ENCODE data around the gene NKX6-2.

NKX6-2 gene

GRCh38 chr10:132813001-132813401 lies 27.1 kb upstream of the NKX6-2 start:
- no peak for DNase-seq (ENCODE audit: low read depth in 1 of 2, low spot score in 1 of 2)

DNA sequence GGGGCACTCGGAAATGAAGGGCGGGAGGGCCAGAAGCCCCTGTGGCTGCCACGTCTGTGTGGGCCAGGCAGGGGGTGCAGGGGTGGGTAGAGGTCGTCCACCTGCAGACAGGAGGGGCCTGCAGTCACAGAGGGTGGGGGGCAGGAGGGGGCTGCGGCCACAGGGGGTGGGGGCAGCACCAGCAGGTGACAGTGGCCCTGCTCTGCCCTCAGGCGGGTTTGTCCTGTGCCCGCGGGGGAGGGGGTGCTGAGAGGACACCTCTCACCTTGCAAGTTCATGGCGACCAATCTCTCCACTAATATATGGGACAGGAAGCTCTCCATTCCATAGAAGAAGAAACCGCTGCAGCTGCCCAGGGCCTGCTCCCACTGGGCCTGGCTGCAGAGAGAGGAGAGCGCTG lies 26.6 kb upstream of the NKX6-2 start:
- no peak for DNase-seq (ENCODE audit: low read depth in 1 of 2, low spot score in 1 of 2)

DNA sequence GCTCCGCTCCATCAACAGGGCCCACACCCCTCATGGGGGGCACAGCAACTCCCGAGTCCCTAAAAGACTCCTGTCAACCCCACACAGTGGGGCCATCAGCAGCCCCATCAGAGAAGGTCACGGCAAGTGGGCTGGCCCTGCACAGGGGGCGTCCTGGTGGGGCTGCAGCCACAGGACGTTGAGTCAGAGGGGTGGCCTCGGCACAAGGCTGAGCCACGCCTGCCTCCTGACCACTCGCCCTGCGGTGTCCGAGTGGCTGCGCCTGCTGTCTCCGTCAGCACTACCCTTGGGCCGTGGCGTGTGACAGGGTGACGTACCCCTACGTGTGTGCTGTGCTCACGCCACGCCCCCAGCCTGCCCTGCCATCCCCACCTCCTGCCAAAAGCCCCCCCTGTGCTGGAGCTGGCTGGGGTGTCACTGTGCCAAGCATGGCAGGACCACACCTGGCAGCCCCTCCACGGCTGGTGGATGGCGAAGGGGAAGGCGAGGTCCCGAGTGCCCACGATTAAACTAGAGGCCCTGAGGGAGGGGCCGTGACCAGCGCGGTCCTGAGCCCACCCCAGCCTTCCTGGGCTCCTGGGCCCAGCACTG lies 26.0 kb upstream of the NKX6-2 start:
- no peak for DNase-seq (ENCODE audit: low read depth in 1 of 2, low spot score in 1 of 2)

DNA sequence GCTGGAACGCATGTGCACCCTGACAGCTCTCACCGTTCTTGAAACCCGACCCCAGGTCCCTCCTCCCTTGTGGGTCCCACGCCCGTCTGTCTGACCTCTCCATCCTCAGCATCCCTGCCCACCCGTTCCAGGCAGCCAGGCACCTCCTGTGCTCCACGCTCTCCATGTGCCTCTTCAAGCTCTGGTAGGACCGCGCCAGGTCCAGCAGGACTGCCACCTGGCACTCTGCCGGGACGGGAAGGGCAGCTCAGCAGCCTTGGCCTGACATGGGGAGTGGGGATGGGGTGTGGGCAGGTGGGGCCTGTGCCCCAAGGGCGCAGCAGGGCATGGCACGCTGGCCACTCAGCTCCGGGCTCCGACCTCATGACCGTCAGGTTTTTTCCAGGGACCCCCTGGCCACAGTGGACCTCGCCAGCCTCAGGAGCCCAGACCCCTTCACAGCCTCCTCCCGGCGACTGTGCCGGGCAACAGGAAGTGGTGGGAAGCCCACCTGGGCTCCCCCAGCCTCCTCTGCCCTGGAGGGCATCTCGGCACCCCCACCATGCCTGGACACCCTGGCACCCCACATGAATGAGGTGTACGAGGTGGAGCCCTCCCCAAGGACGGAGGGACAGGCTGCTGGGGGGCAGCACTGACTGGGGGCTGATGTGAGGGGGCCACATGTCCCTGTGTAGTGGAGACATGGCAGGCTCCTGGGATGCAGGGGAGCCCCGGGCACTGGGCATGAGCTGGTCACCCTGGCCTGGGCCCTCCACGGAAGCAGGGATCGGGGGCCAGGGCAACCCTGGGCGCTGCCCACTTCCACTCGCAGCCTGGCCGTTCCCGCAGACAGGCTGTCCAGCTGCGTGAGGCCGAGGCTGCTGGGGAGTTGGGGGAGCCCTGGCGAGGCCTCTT lies 25.1 kb upstream of the NKX6-2 start:
- no peak for DNase-seq (ENCODE audit: low read depth in 1 of 2, low spot score in 1 of 2)

DNA sequence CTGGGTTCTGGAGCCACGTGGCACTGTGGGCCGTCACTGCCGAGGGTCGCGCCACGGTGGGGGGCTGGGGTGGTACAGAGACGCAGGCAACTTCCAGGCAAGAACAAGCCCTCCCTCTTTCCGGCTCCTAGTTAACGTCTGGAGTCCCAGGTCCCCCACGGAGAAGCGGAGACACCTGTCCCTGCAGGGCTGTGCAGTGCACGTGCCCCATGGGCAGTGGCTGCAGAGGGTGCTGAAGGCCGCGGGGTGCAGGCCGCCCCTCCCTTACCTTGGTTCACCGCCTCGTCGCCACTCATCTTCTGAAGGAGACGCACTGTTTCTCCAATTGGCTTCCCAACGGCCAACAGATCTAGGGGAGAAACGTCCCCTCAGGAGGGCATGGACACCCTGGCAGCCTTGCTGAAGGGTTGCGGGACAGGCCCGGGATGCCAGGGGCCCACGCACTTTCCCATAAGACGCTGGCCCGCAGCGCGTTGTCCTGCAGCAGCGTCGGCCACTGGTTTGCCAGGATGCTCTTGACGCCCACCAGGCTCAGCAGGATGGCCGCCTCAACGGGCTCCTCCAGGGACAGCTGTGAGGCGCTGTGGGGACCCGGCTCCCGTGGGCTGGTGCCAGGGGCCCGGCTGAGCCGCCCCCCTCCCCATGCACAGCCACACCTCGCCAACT lies 24.3 kb upstream of the NKX6-2 start:
- no peak for DNase-seq (ENCODE audit: low read depth in 1 of 2, low spot score in 1 of 2)

DNA sequence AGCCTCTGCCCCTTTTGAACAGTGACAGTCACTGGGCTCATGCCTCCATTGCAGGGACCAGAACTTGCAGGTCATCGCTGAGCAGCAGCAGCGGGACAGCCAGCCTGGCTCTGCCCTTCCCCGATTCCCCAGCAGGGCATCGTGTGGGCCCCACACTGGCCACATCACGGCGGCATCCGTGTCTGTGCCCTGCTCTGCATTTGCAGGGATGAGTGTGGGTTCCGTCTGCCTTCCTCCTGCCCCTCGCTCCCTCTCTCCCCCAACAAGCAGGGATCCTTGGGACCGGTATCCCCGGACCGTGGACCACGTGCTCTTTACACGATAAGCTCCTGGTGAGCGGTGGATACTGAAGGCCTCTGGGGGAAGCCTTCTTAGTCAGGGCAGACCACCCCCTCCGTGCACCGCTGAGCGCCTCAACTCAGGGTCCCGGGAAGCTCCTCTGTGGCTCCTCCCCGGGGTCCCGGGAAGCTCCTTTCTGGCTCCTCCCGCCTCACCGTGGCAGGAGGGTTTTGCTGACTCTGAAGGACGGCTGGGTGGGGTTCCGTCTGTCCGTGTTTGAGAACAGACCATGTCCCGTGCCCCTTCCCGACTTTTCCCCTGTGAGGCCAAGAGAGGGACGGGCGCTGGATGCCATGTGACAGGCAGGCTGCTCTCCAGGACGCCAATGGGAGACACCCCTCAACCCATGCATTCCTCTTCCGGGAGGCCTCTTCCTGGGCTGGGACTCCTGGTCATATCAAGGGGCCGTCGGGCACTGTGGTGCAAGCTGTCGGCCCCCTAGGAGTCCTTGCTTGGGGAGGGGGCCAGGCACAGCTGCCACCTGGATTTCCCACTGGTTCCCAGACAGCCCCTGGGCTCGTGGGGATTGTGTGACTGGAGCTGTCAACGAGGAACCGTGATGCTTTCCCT lies 23.5 kb upstream of the NKX6-2 start:
- DNase-seq (ENCODE audit: low read depth in 1 of 2, low spot score in 1 of 2): no peak

- DNase-seq (ENCODE audit: low read depth in 1 of 2, low spot score in 1 of 2): no peak
Measured at GRCh38 chr10:132808383-132809231, 22.7 kb upstream of the NKX6-2 start.

GRCh38 chr10:132807621-132808049 lies 21.7 kb upstream of the NKX6-2 start:
- DNase-seq (ENCODE audit: low read depth in 1 of 2, low spot score in 1 of 2): no peak

- no peak for DNase-seq (ENCODE audit: low read depth in 1 of 2, low spot score in 1 of 2)
Measured at GRCh38 chr10:132806561-132807003, 20.6 kb upstream of the NKX6-2 start.

- DNase-seq (ENCODE audit: low read depth in 1 of 2, low spot score in 1 of 2): no peak
Measured at GRCh38 chr10:132806110-132806509, 20.2 kb upstream of the NKX6-2 start.

GRCh38 chr10:132805599-132805998 lies 19.7 kb upstream of the NKX6-2 start:
- DNase-seq (ENCODE audit: low read depth in 1 of 2, low spot score in 1 of 2): no peak

GRCh38 chr10:132804785-132805426 lies 19.0 kb upstream of the NKX6-2 start:
- no peak for DNase-seq (ENCODE audit: low read depth in 1 of 2, low spot score in 1 of 2)

GRCh38 chr10:132804287-132804686 lies 18.3 kb upstream of the NKX6-2 start:
- no peak for DNase-seq (ENCODE audit: low read depth in 1 of 2, low spot score in 1 of 2)

- no peak for DNase-seq (ENCODE audit: low read depth in 1 of 2, low spot score in 1 of 2)
Measured at GRCh38 chr10:132803416-132804210, 17.7 kb upstream of the NKX6-2 start.

DNA sequence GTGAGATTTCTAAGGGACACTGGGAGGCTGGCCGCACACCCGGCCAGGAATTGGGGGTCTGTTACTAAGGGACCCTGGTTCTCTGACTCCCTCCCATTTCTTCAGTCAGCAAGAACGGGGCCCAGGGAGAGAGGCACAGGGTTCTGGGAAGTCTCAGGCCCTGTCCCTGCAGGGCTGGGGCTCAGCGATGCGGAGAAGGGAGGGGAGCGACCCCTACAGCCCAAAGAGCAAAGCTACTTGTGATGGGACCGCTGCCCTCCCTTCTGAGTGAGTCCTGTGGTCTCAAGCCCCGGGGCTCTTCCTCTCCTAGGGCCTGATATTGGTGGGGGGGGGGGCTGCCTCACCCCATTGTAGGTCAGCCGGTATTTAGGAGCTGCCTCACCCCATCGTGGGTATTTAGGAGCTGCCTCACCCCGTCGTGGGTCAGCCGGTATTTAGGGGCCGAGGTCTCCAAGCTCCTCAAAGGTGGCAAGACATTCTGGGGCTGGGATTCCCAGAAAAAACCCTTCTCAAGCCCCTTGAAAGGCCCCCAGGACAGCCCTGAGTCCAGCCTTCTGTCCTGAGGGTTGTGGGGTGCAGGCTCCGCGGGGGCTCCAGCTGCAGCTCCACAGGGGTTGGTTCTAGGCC lies 16.9 kb upstream of the NKX6-2 start:
- no peak for DNase-seq (ENCODE audit: low read depth in 1 of 2, low spot score in 1 of 2)

- DNase-seq (ENCODE audit: low read depth in 1 of 2, low spot score in 1 of 2): no peak
Measured at GRCh38 chr10:132802048-132802447, 16.1 kb upstream of the NKX6-2 start.

GRCh38 chr10:132799865-132800264 lies 13.9 kb upstream of the NKX6-2 start:
- DNase-seq (ENCODE audit: low read depth in 1 of 2, low spot score in 1 of 2): no peak

DNA sequence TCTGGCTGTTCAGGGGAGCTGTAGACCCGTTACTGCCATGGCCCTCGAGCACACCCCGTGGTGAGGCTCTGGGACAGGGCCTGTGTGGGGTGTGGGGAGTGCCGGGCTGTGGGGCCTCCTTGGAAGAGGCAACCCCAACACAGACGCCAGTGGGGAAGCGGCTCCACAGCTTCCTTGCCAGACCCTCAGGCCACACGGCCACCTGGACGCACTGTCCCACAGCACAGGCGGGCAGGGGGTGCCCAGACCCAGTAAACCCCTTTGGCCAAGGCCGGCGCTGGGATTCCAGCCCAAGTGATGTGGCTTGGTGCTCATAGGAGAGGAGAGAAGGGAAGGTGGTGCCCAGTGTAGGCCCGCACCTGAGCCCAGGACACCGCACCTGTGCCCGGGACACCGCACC lies 12.9 kb upstream of the NKX6-2 start:
- DNase-seq (ENCODE audit: low read depth in 1 of 2, low spot score in 1 of 2): no peak

All from activated CD4-positive, alpha-beta T cell treated with anti-CD3 and anti-CD28 coated beads, Interleukin-2, amount 50 U/mL, for 24 hours (primary cell).